ENCODE measurements around the gene RFX3. TPM values are rescaled to one million over a fixed set of nuclear protein-coding genes. Genes with fewer than 3 reads are reported as not detected.
A peak's percentile ranks its signal among the peaks of the same experiment; 100 is the strongest.

The RFX3 gene
- total RNA-seq: 4.1 TPM
- long read RNA-seq, partial matches to known transcripts: 0 of 1 reads
- long read RNA-seq, other reads (novel, unspliced or antisense): 1 of 1 reads

GRCh38 chr9:3525836-3526164 is at the start of gene RFX3:
Gene RFX3 (minus strand): TSS chr9:3526001. CDS start chr9:3395588, 130,413 bp downstream.
- peak; percentile 97 for DNase-seq (ENCODE audit: low spot score)

GRCh38 chr9:3571500-3571899 is 45.7 kb upstream of the RFX3 start:
- intact Hi-C loops (cut with DNase I): no loop called here
- no peak for DNase-seq (ENCODE audit: low spot score)

More at GRCh38 chr9:3525836-3526164, at the start of gene RFX3:
- intact Hi-C loops (cut with DNase I): loop anchor here (5.0 kb wide), 1 partner anchor 53 kb away; no protein-coding TSS in a partner anchor

GRCh38 chr9:3569529-3569928 is 43.7 kb upstream of the RFX3 start:
- DNase-seq (ENCODE audit: low spot score): no peak
- intact Hi-C loops (cut with DNase I): no loop called here

GRCh38 chr9:3567988-3568387 is 42.2 kb upstream of the RFX3 start:
- intact Hi-C loops (cut with DNase I): no loop called here
- no peak for DNase-seq (ENCODE audit: low spot score)

GRCh38 chr9:3553076-3553765 is 27.4 kb upstream of the RFX3 start:
- no peak for DNase-seq (ENCODE audit: low spot score)

GRCh38 chr9:3549225-3549624 is 23.4 kb upstream of the RFX3 start:
- DNase-seq (ENCODE audit: low spot score): no peak
- intact Hi-C loops (cut with DNase I): no loop called here

More at GRCh38 chr9:3553076-3553765, 27.4 kb upstream of the RFX3 start:
- intact Hi-C loops (cut with DNase I): no loop called here

GRCh38 chr9:3548648-3549047 is 22.8 kb upstream of the RFX3 start:
- intact Hi-C loops (cut with DNase I): no loop called here
- no peak for DNase-seq (ENCODE audit: low spot score)

- DNase-seq (ENCODE audit: low spot score): no peak
- intact Hi-C loops (cut with DNase I): no loop called here
Measured at GRCh38 chr9:3541206-3541605, 15.4 kb upstream of the RFX3 start.

- intact Hi-C loops (cut with DNase I): loop anchor here (5.0 kb wide), 1 partner anchor 197 kb away; no protein-coding TSS in a partner anchor
- no peak for DNase-seq (ENCODE audit: low spot score)
Measured at GRCh38 chr9:3534614-3535404, 9.0 kb upstream of the RFX3 start.

- DNase-seq (ENCODE audit: low spot score): no peak
- intact Hi-C loops (cut with DNase I): loop anchor here (5.0 kb wide), 1 partner anchor 200 kb away; no protein-coding TSS in a partner anchor
Measured at GRCh38 chr9:3532158-3532557, 6.4 kb upstream of the RFX3 start.

GRCh38 chr9:3528451-3528850 is 2.6 kb upstream of the RFX3 start:
- intact Hi-C loops (cut with DNase I): loop anchor here (5.0 kb wide), 1 partner anchor 56 kb away; no protein-coding TSS in a partner anchor

GRCh38 chr9:3526997-3527940 is 1.5 kb upstream of the RFX3 start:
- intact Hi-C loops (cut with DNase I): loop anchor here (5.0 kb wide), 1 partner anchor 55 kb away; no protein-coding TSS in a partner anchor
- DNase-seq (ENCODE audit: low spot score): no peak

More at GRCh38 chr9:3528451-3528850, 2.6 kb upstream of the RFX3 start:
- DNase-seq (ENCODE audit: low spot score): no peak

- intact Hi-C loops (cut with DNase I): loop anchor here (5.0 kb wide), 1 partner anchor 54 kb away; no protein-coding TSS in a partner anchor
- DNase-seq (ENCODE audit: low spot score): peak; percentile 95
Measured at GRCh38 chr9:3526165-3526996, 580 bp upstream of the RFX3 start.

GRCh38 chr9:3525096-3525835 is 535 bp downstream of the RFX3 start:
- intact Hi-C loops (cut with DNase I): loop anchor here (5.0 kb wide), 1 partner anchor 53 kb away; no protein-coding TSS in a partner anchor
- no peak for DNase-seq (ENCODE audit: low spot score)

- intact Hi-C loops (cut with DNase I): no loop called here
- no peak for DNase-seq (ENCODE audit: low spot score)
Measured at GRCh38 chr9:3521966-3522365, 3.8 kb downstream of the RFX3 start.

- no peak for DNase-seq (ENCODE audit: low spot score)
- intact Hi-C loops (cut with DNase I): no loop called here
Measured at GRCh38 chr9:3520564-3520963, 5.2 kb downstream of the RFX3 start.

- DNase-seq (ENCODE audit: low spot score): no peak
- intact Hi-C loops (cut with DNase I): no loop called here
Measured at GRCh38 chr9:3517377-3518048, 8.3 kb downstream of the RFX3 start.

Data from cardiac septum (tissue), 1 donor.